ENCODE results near the gene SIGLEC11. TPM values are rescaled to one million over a fixed set of nuclear protein-coding genes. Genes with fewer than 3 reads are reported as not detected.

Gene SIGLEC11
- total RNA-seq, 1 experiment from 2014 or later = not detected

- H3K27me3 Mint-ChIP-seq (ENCODE audit: insufficient read depth, unreplicated experiment) = no peaks in the 10 kb centered on the region
- H3K9me3 ChIP-seq = no peaks in the 10 kb centered on the region
- no peak overlapping the region for H3K4me3 Mint-ChIP-seq (ENCODE audit: unreplicated experiment)
- H3K4me1 Mint-ChIP-seq (ENCODE audit: low read depth, unreplicated experiment) = no peaks in the 10 kb centered on the region
- H3K9me3 Mint-ChIP-seq (ENCODE audit: unreplicated experiment) = no peaks in the 10 kb centered on the region
- no peak overlapping the region for H3K4me3 ChIP-seq (ENCODE audit: low read depth, low read length)
- ChIA-PET CTCF (no interaction called here), POLR2A (no interaction called here)
- H3K36me3 Mint-ChIP-seq (ENCODE audit: insufficient read depth, unreplicated experiment) = peaks cover 39% of the 10 kb centered on the region
- no peak overlapping the region for H3K27ac Mint-ChIP-seq (ENCODE audit: unreplicated experiment)
- peaks cover 3% of the 10 kb centered on the region; the same call in 1 of the 2 replicates for H3K36me3 ChIP-seq (ENCODE audit: control insufficient read depth, insufficient read depth, low read length)
- no peak for TF ChIP-seq CTCF (IDR thresholded peaks at IDR 0.05; ENCODE audit: insufficient read depth in 1 of 2, low read depth in 1 of 2, low read length in 1 of 2, severe bottlenecking in 1 of 2, unreplicated experiment in 1 of 2)
- H3K27me3 ChIP-seq (replicated peaks; ENCODE audit: control insufficient read depth, insufficient read depth, low read length) = no peaks in the 10 kb centered on the region
- no peaks in the 10 kb centered on the region for H3K4me1 ChIP-seq
- no peak for DNase-seq
- BruUV-seq (replicated peaks) = no TSS peak
- intact Hi-C loops (cut with micrococcal nuclease; ENCODE audit: unreplicated experiment) = loop anchor here (2.0 kb wide), 1 partner anchor 13 kb away; no protein-coding TSS in a partner anchor
Observed at GRCh38 chr19:49904136-49904535, 56.8 kb downstream of the SIGLEC11 start.

Other genes starting within 250 kb of the SIGLEC11 start
- not detected in 2 replicates for gene TSKS, start 197.9 kb downstream of the SIGLEC11 start, total RNA-seq (2022)
- 107 and 126 TPM in 2 replicates for gene AP2A1, start 194.2 kb downstream of the SIGLEC11 start, total RNA-seq (2022)
- 0.75 and 0.93 TPM in 2 replicates for gene FUZ, start 147.9 kb downstream of the SIGLEC11 start, total RNA-seq (2022)
- 102 and 104 TPM in 2 replicates for gene MED25, start 142.9 kb downstream of the SIGLEC11 start, total RNA-seq (2022)
- gene PTOV1, start 110.0 kb downstream of the SIGLEC11 start, total RNA-seq (2022) = 209 and 224 TPM in 2 replicates
- gene PNKP, start 93.6 kb downstream of the SIGLEC11 start, total RNA-seq (2022) = 130 and 147 TPM in 2 replicates
- 64.6 and 77.6 TPM in 2 replicates for gene AKT1S1, start 83.8 kb downstream of the SIGLEC11 start, total RNA-seq (2022)
- 55.3 and 56.5 TPM in 2 replicates for gene TBC1D17, start 83.5 kb downstream of the SIGLEC11 start, total RNA-seq (2022)
- 0.61 and 1.1 TPM in 2 replicates for gene IL4I1, start 64.3 kb downstream of the SIGLEC11 start, total RNA-seq (2022)
- 47.3 and 64.0 TPM in 2 replicates for gene ATF5, start 32.0 kb downstream of the SIGLEC11 start, total RNA-seq (2022)
- gene NUP62, start 31.7 kb downstream of the SIGLEC11 start, total RNA-seq (2022) = 116 and 118 TPM in 2 replicates
- gene VRK3, start 64.2 kb upstream of the SIGLEC11 start, total RNA-seq (2022) = 44.2 and 46.3 TPM in 2 replicates
- gene ZNF473, start 64.8 kb upstream of the SIGLEC11 start, total RNA-seq (2022) = 22.3 and 24.9 TPM in 2 replicates
- gene IZUMO2, start 202.1 kb upstream of the SIGLEC11 start, total RNA-seq (2022) = not detected in 2 replicates
- gene MYH14, start 242.4 kb upstream of the SIGLEC11 start, total RNA-seq (2022) = 78.3 and 89.8 TPM in 2 replicates